H9 (cell line): ENCODE data around the gene ASS1. TPM values are rescaled to one million over a fixed set of nuclear protein-coding genes. Genes with fewer than 3 reads are reported as not detected.

ENCODE experiments used
- DNase-seq: peaks from one replicate; pipeline ENCODE4 v3.0.0-alpha.2; 2017
- H2AFZ ChIP-seq: one replicate; pipeline ENCODE4 v1.6.1; 2013; ENCODE audit warnings: mild to moderate bottlenecking, low read length, control low read depth, moderate library complexity
- H2AK5ac ChIP-seq: 2 replicates; pipeline ENCODE4 v1.6.1; 2013; ENCODE audit warnings: low read length, control low read depth, mixed read lengths; ENCODE audit not compliant: insufficient read length
- H2BK120ac ChIP-seq: one replicate; pipeline ENCODE4 v1.6.1; 2013; ENCODE audit warnings: low read depth, mild to moderate bottlenecking, low read length, control low read depth, inconsistent platforms; ENCODE audit not compliant: poor library complexity, severe bottlenecking
- H2BK12ac ChIP-seq: 2 replicates; pipeline ENCODE4 v1.6.1; 2013; ENCODE audit warnings: low read length, control low read depth, mixed read lengths, low read depth; ENCODE audit not compliant: insufficient read length
- H2BK15ac ChIP-seq: 2 replicates; pipeline ENCODE4 v1.6.1; 2013; ENCODE audit warnings: low read depth, low read length, control low read depth
- H2BK20ac ChIP-seq: one replicate; pipeline ENCODE4 v1.6.1; 2013; ENCODE audit warnings: low read depth, mild to moderate bottlenecking, low read length, control low read depth, inconsistent platforms; ENCODE audit not compliant: poor library complexity, severe bottlenecking
- H2BK5ac ChIP-seq: 2 replicates; pipeline ENCODE4 v1.6.1; 2013; ENCODE audit warnings: low read length, control low read depth, mixed read lengths; ENCODE audit not compliant: insufficient read length
- H3K14ac ChIP-seq: 2 replicates; pipeline ENCODE4 v1.6.1; 2013; ENCODE audit warnings: low read length, control low read depth; ENCODE audit not compliant: insufficient read depth
- H3K18ac ChIP-seq: 2 replicates; pipeline ENCODE4 v1.6.1; 2013; ENCODE audit warnings: low read depth, mild to moderate bottlenecking, mixed read lengths, low read length, control low read depth; ENCODE audit not compliant: insufficient read length
- H3K23ac ChIP-seq: 2 replicates; pipeline ENCODE4 v1.6.1; 2013; ENCODE audit warnings: low read length, control low read depth, mixed read lengths, low read depth; ENCODE audit not compliant: insufficient read length
- H3K23me2 ChIP-seq: 2 replicates; pipeline ENCODE4 v1.6.1; 2013; ENCODE audit warnings: low read depth, mild to moderate bottlenecking, mixed read lengths, low read length, control low read depth; ENCODE audit not compliant: insufficient read length, poor library complexity, severe bottlenecking
- H3K27ac ChIP-seq: 2 replicates; pipeline ENCODE4 v1.5.1; 2013; ENCODE audit warnings: low read length, control low read depth, mixed read lengths, low read depth; ENCODE audit not compliant: insufficient read length
- H3K27me3 ChIP-seq: 2 replicates; pipeline ENCODE4 v1.6.1; 2013; ENCODE audit warnings: low read length, control low read depth, inconsistent platforms; ENCODE audit not compliant: insufficient read depth
- H3K4ac ChIP-seq: 2 replicates; pipeline ENCODE4 v1.6.1; 2013; ENCODE audit warnings: low read depth, mild to moderate bottlenecking, control low read depth, inconsistent platforms, low read length, moderate library complexity
- H3K4me1 ChIP-seq: 2 replicates; pipeline ENCODE4 v1.6.1; 2013; ENCODE audit warnings: low read length, control low read depth, inconsistent platforms; ENCODE audit not compliant: insufficient read depth
- H3K4me2 ChIP-seq: 2 replicates; pipeline ENCODE4 v1.6.1; 2013; ENCODE audit warnings: low read length, control low read depth, mixed read lengths; ENCODE audit not compliant: insufficient read length, insufficient read depth
- H3K56ac ChIP-seq: 2 replicates; pipeline ENCODE4 v1.6.1; 2013; ENCODE audit warnings: low read depth, mild to moderate bottlenecking, mixed read lengths, low read length, control low read depth; ENCODE audit not compliant: insufficient read length
- H3K79me1 ChIP-seq: 2 replicates; pipeline ENCODE4 v1.6.1; 2013; ENCODE audit warnings: low read depth, mild to moderate bottlenecking, moderate library complexity, low read length, control low read depth, inconsistent platforms; ENCODE audit not compliant: insufficient read depth, poor library complexity, severe bottlenecking
- H3K79me2 ChIP-seq: 2 replicates; pipeline ENCODE4 v1.6.1; 2013; ENCODE audit warnings: low read length, control low read depth, inconsistent platforms; ENCODE audit not compliant: insufficient read depth
- H3K9ac ChIP-seq: 2 replicates; pipeline ENCODE4 v1.6.1; 2013; ENCODE audit warnings: low read length, control low read depth, mixed read lengths; ENCODE audit not compliant: insufficient read length; ENCODE audit errors: extremely low read depth
- H3K9me3 ChIP-seq: one replicate; pipeline ENCODE4 v1.6.1; 2013; ENCODE audit warnings: low read depth, low read length, inconsistent platforms; ENCODE audit not compliant: control insufficient read depth
- H3T11ph ChIP-seq: one replicate; pipeline ENCODE4 v1.6.1; 2013; ENCODE audit warnings: mild to moderate bottlenecking, low read length, control low read depth, inconsistent platforms
- H4K20me1 ChIP-seq: one replicate; pipeline ENCODE4 v1.6.1; 2013; ENCODE audit not compliant: control insufficient read depth, insufficient read length, insufficient read depth
- H4K5ac ChIP-seq: 2 replicates; pipeline ENCODE4 v1.6.1; 2013; ENCODE audit warnings: low read depth, mild to moderate bottlenecking, mixed read lengths, low read length, control low read depth; ENCODE audit not compliant: insufficient read length
- H4K8ac ChIP-seq: replicated peaks from 2 replicates; pipeline ENCODE4 v1.6.1; 2013; ENCODE audit warnings: low read length, control low read depth, mixed read lengths, low read depth; ENCODE audit not compliant: insufficient read length
- H4K91ac ChIP-seq: 2 replicates; pipeline ENCODE4 v1.6.1; 2013; ENCODE audit warnings: low read depth, mild to moderate bottlenecking, moderate library complexity, mixed read lengths, low read length, control low read depth; ENCODE audit not compliant: insufficient read length
- H3K27ac Mint-ChIP-seq, 3 experiments: 2 replicates in 2 of 3; 3 replicates in 1 of 3; pipeline ENCODE4 v1.8.0; 2020 to 2021; ENCODE audit warnings: mixed read lengths in 3 of 3, mild to moderate bottlenecking in 1 of 3, moderate library complexity in 1 of 3
- H3K27me3 Mint-ChIP-seq: 2 replicates; pipeline ENCODE4 v1.8.0; 2021; ENCODE audit warnings: low read depth, mild to moderate bottlenecking, moderate library complexity, mixed read lengths
- H3K36me3 Mint-ChIP-seq, 3 experiments: 2 replicates in 2 of 3; 3 replicates in 1 of 3; pipeline ENCODE4 v1.8.0; 2020 to 2021; ENCODE audit warnings: low read depth in 3 of 3, mixed read lengths in 3 of 3; ENCODE audit not compliant: insufficient read depth in 1 of 3
- H3K4me1 Mint-ChIP-seq, 2 experiments: 2 replicates each; pipeline ENCODE4 v1.8.0; 2020; ENCODE audit warnings: mixed read lengths in 2 of 2
- H3K4me3 Mint-ChIP-seq, 2 experiments: 2 replicates in 1 of 2; 3 replicates in 1 of 2; pipeline ENCODE4 v1.8.0; 2020 to 2021; ENCODE audit warnings: mild to moderate bottlenecking in 2 of 2, mixed read lengths in 2 of 2, moderate library complexity in 1 of 2
- H3K9me3 Mint-ChIP-seq, 2 experiments: 2 replicates in 1 of 2; 3 replicates in 1 of 2; pipeline ENCODE4 v1.8.0; 2020; ENCODE audit warnings: mild to moderate bottlenecking in 2 of 2, mixed read lengths in 2 of 2, moderate library complexity in 1 of 2
- WGBS: extraction: QIAGEN DNeasy Blood & Tissue Kit; methylation state at CpG from one replicate; pipeline ENCODE4 v1.1.7; 2013; ENCODE audit warnings: missing lambda C conversion rate, low lambda C conversion rate, mixed read lengths; ENCODE audit not compliant: insufficient read length; ENCODE audit errors: extremely low coverage; 5-methylcytosine and 5-hydroxymethylcytosine counted together
- total RNA-seq: library from RNA; stranded (reverse); gene quantifications from 2 replicates; pipeline ENCODE4 v1.2.1, GENCODE V29; 2021
- TF ChIP-seq, protein P1 (sequence below): fragments of 200-600 bp; sonication (generic); conservative IDR thresholded peaks from 3 replicates; pipeline ENCODE4 v1.8.0; 2021; ENCODE audit warnings: antibody characterized with exemption, mild to moderate bottlenecking

The ASS1 gene
- total RNA-seq, 1 experiment from 2014 or later = 118 TPM

DNA sequence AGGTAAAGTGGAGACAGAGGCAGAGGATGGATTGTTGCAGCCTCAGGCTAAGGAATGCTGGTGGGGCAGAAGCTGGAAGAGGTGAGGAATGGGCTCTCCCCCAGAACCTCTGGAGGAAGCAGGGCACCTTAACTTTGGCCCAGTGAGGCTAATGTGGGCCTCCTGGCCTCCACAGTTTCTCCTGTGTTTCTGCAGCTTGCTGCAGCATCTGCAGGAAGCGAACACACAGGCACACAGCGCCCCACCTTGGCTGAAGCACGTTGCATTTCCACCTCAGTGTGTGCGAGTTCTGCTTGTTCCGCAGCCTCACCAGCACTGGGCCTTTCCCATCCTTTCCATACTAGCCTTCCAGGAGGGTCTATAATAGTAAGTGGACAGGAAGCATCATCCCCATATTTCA, 27.2 kb upstream of the ASS1 start:
- Histone ChIP-seq H3K18ac (no peak overlapping the region), H2AFZ (no peak overlapping the region), H3T11ph (no peak overlapping the region), H3K79me2 (no peaks in the 10 kb centered on the region), H3K4me1 (peaks cover 9% of the 10 kb centered on the region), H3K23ac (no peak overlapping the region), H2BK5ac (no peak overlapping the region), H2BK120ac (no peak overlapping the region), H3K9me3 (no peaks in the 10 kb centered on the region), H3K27me3 (no peaks in the 10 kb centered on the region), H3K9ac (no peak overlapping the region), H4K5ac (no peak overlapping the region), H4K91ac (no peak overlapping the region), H3K14ac (no peak overlapping the region), H2BK12ac (no peak overlapping the region), H4K8ac (no peak overlapping the region), H2BK15ac (no peak overlapping the region), H3K4me2 (no peak overlapping the region), H3K4ac (no peak overlapping the region), H3K23me2 (no peaks in the 10 kb centered on the region), H3K79me1 (no peaks in the 10 kb centered on the region), H3K27ac (no peak overlapping the region), H3K56ac (no peak overlapping the region), H2AK5ac (no peak overlapping the region), H2BK20ac (no peak overlapping the region), H4K20me1 (no peaks in the 10 kb centered on the region)
- TF ChIP-seq, protein P1, sequence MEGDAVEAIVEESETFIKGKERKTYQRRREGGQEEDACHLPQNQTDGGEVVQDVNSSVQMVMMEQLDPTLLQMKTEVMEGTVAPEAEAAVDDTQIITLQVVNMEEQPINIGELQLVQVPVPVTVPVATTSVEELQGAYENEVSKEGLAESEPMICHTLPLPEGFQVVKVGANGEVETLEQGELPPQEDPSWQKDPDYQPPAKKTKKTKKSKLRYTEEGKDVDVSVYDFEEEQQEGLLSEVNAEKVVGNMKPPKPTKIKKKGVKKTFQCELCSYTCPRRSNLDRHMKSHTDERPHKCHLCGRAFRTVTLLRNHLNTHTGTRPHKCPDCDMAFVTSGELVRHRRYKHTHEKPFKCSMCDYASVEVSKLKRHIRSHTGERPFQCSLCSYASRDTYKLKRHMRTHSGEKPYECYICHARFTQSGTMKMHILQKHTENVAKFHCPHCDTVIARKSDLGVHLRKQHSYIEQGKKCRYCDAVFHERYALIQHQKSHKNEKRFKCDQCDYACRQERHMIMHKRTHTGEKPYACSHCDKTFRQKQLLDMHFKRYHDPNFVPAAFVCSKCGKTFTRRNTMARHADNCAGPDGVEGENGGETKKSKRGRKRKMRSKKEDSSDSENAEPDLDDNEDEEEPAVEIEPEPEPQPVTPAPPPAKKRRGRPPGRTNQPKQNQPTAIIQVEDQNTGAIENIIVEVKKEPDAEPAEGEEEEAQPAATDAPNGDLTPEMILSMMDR = peak; percentile 52
- H3K27me3 Mint-ChIP-seq = peaks cover 4% of the 10 kb centered on the region
- WGBS = no CpG with 5 or more reads among the region's 5 CpGs
- no peak overlapping the region for H3K4me3 Mint-ChIP-seq
- H3K27ac Mint-ChIP-seq = no peak overlapping the region
- H3K36me3 Mint-ChIP-seq = peaks cover 9 to 21% (median 11%) of the 10 kb centered on the region in 3 experiments
- peaks cover 14 to 16% of the 10 kb centered on the region in 2 experiments for H3K4me1 Mint-ChIP-seq
- peaks cover 5 to 6% of the 10 kb centered on the region in 2 experiments; a peak in 4 of 5 replicates for H3K9me3 Mint-ChIP-seq
- DNase-seq = peak; percentile 74
